Gastroesophageal sphincter (tissue), 4 donors: ENCODE data around the gene VIM. TPM values are rescaled to one million over a fixed set of nuclear protein-coding genes. Genes with fewer than 3 reads are reported as not detected.

ENCODE experiments used
- ATAC-seq: fragments of 150-250 bp; one replicate; pipeline ENCODE4 v1.9.1; 2016; ENCODE audit warnings: mild to moderate bottlenecking, moderate library complexity
- H3K27ac ChIP-seq, 4 donors: fragments of 200-600 bp; sonication (generic) in 3 of 4; 1 replicate in 3 of 4; 2 replicates in 1 of 4; pipeline ENCODE4 v1.5.1; 2016 to 2019
- H3K27me3 ChIP-seq: fragments of 200-600 bp; sonication (generic); one replicate; pipeline ENCODE4 v1.5.1; 2019
- H3K36me3 ChIP-seq, 2 donors: fragments of 200-600 bp; sonication (generic); one replicate each; pipeline ENCODE4 v1.5.1; 2019; ENCODE audit warnings: control low read depth in 1 of 2
- H3K4me1 ChIP-seq, 3 donors: fragments of 200-600 bp; sonication (generic); 1 replicate in 2 of 3; 2 replicates in 1 of 3; pipeline ENCODE4 v1.5.1; 2016 to 2019; ENCODE audit warnings: control low read depth in 2 of 3
- H3K4me3 ChIP-seq, 2 donors: fragments of 200-600 bp; sonication (generic); one replicate each; pipeline ENCODE4 v1.5.1; 2019; ENCODE audit warnings: mild to moderate bottlenecking in 1 of 2, moderate library complexity in 1 of 2
- H3K9me3 ChIP-seq, 3 donors: fragments of 200-600 bp; sonication (generic); one replicate each; pipeline ENCODE4 v1.5.1; 2017 to 2019; ENCODE audit warnings: control low read depth in 2 of 3
- CTCF ChIP-seq, 4 experiments: fragments of 200-600 bp in 2 of 4; fragments of 450-650 bp in 2 of 4; sonication (generic) in 1 of 4; IDR thresholded peaks; one replicate each; pipeline ENCODE4 v1.5.1; 2017 to 2019; ENCODE audit warnings: antibody characterized with exemption in 4 of 4, mild to moderate bottlenecking in 2 of 4, moderate library complexity in 2 of 4
- EP300 ChIP-seq: sonication (generic); formaldehyde crosslinking; IDR thresholded peaks from one replicate; pipeline ENCODE4 v1.6.1; 2017; ENCODE audit warnings: antibody characterized with exemption, mild to moderate bottlenecking
- POLR2A ChIP-seq, 2 donors: fragments of 450-650 bp; IDR thresholded peaks; one replicate each; pipeline ENCODE4 v1.6.1; 2017; ENCODE audit warnings: antibody characterized with exemption in 2 of 2, mild to moderate bottlenecking in 2 of 2, moderate library complexity in 1 of 2
- POLR2AphosphoS5 ChIP-seq: sonication (generic); formaldehyde crosslinking; IDR thresholded peaks from one replicate; pipeline ENCODE4 v1.6.1; 2017; ENCODE audit warnings: antibody characterized with exemption
- WGBS, 2 donors: methylation state at CpG; one replicate each; pipeline ENCODE4 v1.1.5; 2018; ENCODE audit warnings: low coverage in 1 of 2; 5-methylcytosine and 5-hydroxymethylcytosine counted together
- total RNA-seq, 4 donors: library from RNA; depleted of rRNA; stranded (reverse); fragments of >200 nt; gene quantifications; one replicate each; pipeline ENCODE4 v1.1.0, GENCODE V29; 2016

Gene VIM
- total RNA-seq, 4 donors from 2014 or later: 1,560 to 2,767 (median 2,026) TPM

DNA sequence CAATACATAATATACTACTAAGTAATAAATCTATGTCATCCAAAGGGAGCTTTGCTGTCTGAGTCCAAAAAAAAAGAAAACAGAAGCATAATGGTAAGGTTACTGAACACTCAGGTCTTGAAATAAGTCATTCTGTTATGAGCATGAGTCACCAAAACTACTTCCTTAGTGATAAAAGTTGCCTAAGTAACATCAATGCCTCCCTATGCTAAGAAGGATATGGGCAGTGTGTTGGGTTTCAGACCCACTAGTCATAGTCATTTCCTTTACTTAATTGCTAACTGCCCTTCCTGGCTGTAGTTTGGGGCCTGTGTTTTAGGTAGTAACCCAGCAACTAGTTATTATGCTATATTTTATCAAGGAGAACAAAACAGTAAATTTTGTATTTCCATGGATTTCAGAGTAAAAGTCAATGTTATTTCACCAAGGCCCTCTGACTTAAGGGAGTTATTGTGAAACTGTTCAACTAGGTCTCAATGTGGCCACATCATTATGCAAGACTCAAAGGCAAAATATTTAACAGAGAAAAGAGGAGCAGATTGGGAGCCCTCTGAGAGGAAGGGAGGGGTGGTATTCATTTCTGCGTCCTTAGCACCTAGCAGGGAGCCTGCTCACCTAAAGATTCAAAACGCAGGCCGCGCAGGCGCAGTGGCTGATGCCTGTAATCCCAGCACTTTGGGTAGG lies 11.7 kb upstream of the VIM start:
- H3K9me3 ChIP-seq: no peaks in the 10 kb centered on the region
- H3K36me3 ChIP-seq: no peaks in the 10 kb centered on the region
- no peak for TF ChIP-seq POLR2A (IDR thresholded peaks at IDR 0.05)
- peak; percentile 36 for TF ChIP-seq POLR2AphosphoS5
- H3K27ac ChIP-seq: peak overlapping the region in 3 of 4 donors; percentile 71 to 80 (median 74)
- ATAC-seq: peak; percentile 92
- peaks cover 0 to 13% (median 8%) of the 10 kb centered on the region in 3 donors for H3K4me1 ChIP-seq
- H3K27me3 ChIP-seq: no peaks in the 10 kb centered on the region
- no peak overlapping the region for H3K4me3 ChIP-seq
- WGBS, 2 donors: 89 to 94% methylated on average over 5 of the region's 5 CpGs

DNA sequence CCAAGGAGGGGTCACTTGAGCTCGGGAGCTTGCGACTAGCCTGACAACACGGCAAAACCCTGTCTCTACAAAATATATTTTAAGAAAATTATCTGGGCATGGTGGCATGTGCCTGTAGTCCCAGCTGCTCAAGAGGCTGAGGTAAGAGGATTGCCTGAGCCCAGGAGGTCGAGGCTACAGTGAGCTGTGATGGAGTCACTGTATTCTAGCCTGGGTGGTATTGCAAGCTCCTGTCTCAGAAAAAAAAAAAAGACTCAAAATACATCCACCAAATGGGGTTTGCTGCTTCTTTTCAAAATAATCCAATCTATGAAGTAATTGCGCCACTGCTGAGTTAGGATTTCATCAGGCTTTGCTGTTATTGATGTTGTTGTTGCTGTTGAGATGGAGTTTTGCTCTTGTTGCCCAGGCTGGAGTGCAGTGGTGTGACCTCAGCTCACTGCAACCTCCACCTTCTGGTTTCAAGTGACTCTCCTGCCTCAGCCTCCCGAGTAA lies 11.1 kb upstream of the VIM start:
- Histone ChIP-seq H3K4me3 (no peak overlapping the region), H3K27me3 (no peaks in the 10 kb centered on the region), H3K27ac (peak overlapping the region in 3 of 4 donors; percentile 71 to 80 (median 74)), H3K36me3 (no peaks in the 10 kb centered on the region), H3K9me3 (no peaks in the 10 kb centered on the region), H3K4me1 (peaks cover 0 to 13% (median 8%) of the 10 kb centered on the region in 3 donors)
- 72 to 93% methylated on average over 4 to 5 of the region's 6 CpGs for WGBS, 2 donors
- no peak for TF ChIP-seq POLR2AphosphoS5
- TF ChIP-seq POLR2A (IDR thresholded peaks at IDR 0.05): no peak
- no peak for ATAC-seq

- WGBS, 2 donors: 80% methylated on average over 1 of the region's 1 CpG; no CpG with 5 or more reads in 1 of the 2 donors
- peak overlapping the region in 1 of 4 donors; percentile 80 for H3K27ac ChIP-seq
- no peaks in the 10 kb centered on the region for H3K27me3 ChIP-seq
- H3K9me3 ChIP-seq: no peaks in the 10 kb centered on the region
- ATAC-seq: no peak
- no peak overlapping the region for H3K4me3 ChIP-seq
- TF ChIP-seq CTCF (IDR thresholded peaks at IDR 0.05): no peak
- TF ChIP-seq POLR2A (IDR thresholded peaks at IDR 0.05): no peak
- H3K4me1 ChIP-seq: peaks cover 0 to 13% (median 8%) of the 10 kb centered on the region in 3 donors
- H3K36me3 ChIP-seq: no peaks in the 10 kb centered on the region
These were observed 10.3 kb upstream of the VIM start for GRCh38 chr10:17217631-17218232.

DNA sequence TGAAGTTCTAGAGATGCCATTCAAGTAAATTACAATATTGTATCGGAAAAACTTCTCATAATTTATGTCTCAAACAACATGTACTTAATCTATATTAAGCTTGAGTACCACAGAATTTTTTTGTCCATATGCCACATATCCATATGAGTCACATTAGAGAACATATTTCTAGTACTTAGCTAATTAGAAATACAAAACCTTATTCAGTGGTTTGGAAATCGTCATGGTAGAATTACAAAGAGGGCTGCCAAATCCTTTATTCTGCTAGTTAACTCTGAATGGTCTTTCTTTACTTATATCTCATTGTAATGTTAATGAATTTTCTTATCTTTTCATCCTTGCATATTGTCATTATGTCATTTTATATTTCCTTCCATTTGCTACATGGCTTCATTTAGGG lies 9.0 kb upstream of the VIM start:
- H3K9me3 ChIP-seq: no peaks in the 10 kb centered on the region
- H3K4me3 ChIP-seq: no peak overlapping the region
- H3K27me3 ChIP-seq: no peaks in the 10 kb centered on the region
- no peak for ATAC-seq
- TF ChIP-seq POLR2AphosphoS5 (no peak), POLR2A (IDR thresholded peaks at IDR 0.05) (no peak), EP300 (no peak), CTCF (IDR thresholded peaks at IDR 0.05) (no peak)
- 71 to 85% methylated on average over 2 of the region's 2 CpGs for WGBS, 2 donors
- H3K27ac ChIP-seq: no peak overlapping the region
- no peaks in the 10 kb centered on the region for H3K36me3 ChIP-seq
- H3K4me1 ChIP-seq: peaks cover 0 to 13% (median 8%) of the 10 kb centered on the region in 3 donors

- TF ChIP-seq POLR2A (IDR thresholded peaks at IDR 0.05) (no peak), CTCF (IDR thresholded peaks at IDR 0.05) (no peak), POLR2AphosphoS5 (no peak), EP300 (no peak)
- Histone ChIP-seq H3K27me3 (no peaks in the 10 kb centered on the region), H3K9me3 (no peaks in the 10 kb centered on the region), H3K27ac (no peak overlapping the region), H3K4me3 (no peak overlapping the region), H3K4me1 (peaks cover 0 to 6% (median 4%) of the 10 kb centered on the region in 3 donors), H3K36me3 (no peaks in the 10 kb centered on the region)
- no peak for ATAC-seq
- 60 to 92% methylated on average over 1 of the region's 1 CpG for WGBS, 2 donors
These were observed 7.4 kb upstream of the VIM start for GRCh38 chr10:17220652-17221100.
